IPS-18a (cell line): ENCODE data around the gene ITPR2.
"Not testable (repeated sequence)": the region's sequence is repeated elsewhere in the genome, so short reads cannot be mapped to it uniquely, and the experiment has no call there.

Experiments
- H3K27ac ChIP-seq: one replicate; pipeline ENCODE4 v1.5.1; 2013; ENCODE audit warnings: low read length
- H3K27me3 ChIP-seq: one replicate; pipeline ENCODE4 v1.6.1; 2013; ENCODE audit warnings: mild to moderate bottlenecking, low read length; ENCODE audit not compliant: control insufficient read depth, insufficient read depth
- H3K36me3 ChIP-seq: one replicate; pipeline ENCODE4 v1.6.1; 2013; ENCODE audit warnings: low read depth, low read length; ENCODE audit not compliant: control insufficient read depth
- H3K4me1 ChIP-seq: one replicate; pipeline ENCODE4 v1.6.1; 2013; ENCODE audit warnings: low read depth, low read length; ENCODE audit not compliant: control insufficient read depth
- H3K4me3 ChIP-seq: one replicate; pipeline ENCODE4 v1.5.1; 2013; ENCODE audit warnings: low read length
- H3K9ac ChIP-seq: one replicate; pipeline ENCODE4 v1.6.1; 2013; ENCODE audit warnings: mild to moderate bottlenecking, low read length, moderate library complexity
- H3K9me3 ChIP-seq: one replicate; pipeline ENCODE4 v1.6.1; 2013; ENCODE audit warnings: low read depth, low read length; ENCODE audit not compliant: control insufficient read depth

Gene ITPR2

GRCh38 chr12:26867080-26867479, 34.1 kb upstream of the ITPR2 start:
- Histone ChIP-seq H3K4me1 (no peaks in the 10 kb centered on the region), H3K36me3 (no peaks in the 10 kb centered on the region), H3K9ac (no peak overlapping the region), H3K9me3 (no peaks in the 10 kb centered on the region), H3K27ac (no peak overlapping the region), H3K27me3 (no peaks in the 10 kb centered on the region), H3K4me3 (no peak overlapping the region)

GRCh38 chr12:26863515-26863914, 30.5 kb upstream of the ITPR2 start:
- no peak overlapping the region for H3K4me3 ChIP-seq
- no peak overlapping the region for H3K27ac ChIP-seq
- no peaks in the 10 kb centered on the region for H3K27me3 ChIP-seq
- H3K9me3 ChIP-seq, result no peaks in the 10 kb centered on the region
- no peaks in the 10 kb centered on the region for H3K4me1 ChIP-seq
- no peaks in the 10 kb centered on the region for H3K36me3 ChIP-seq
- H3K9ac ChIP-seq, result no peak overlapping the region

- H3K4me1 ChIP-seq, H3K4me3 ChIP-seq, H3K9ac ChIP-seq, H3K9me3 ChIP-seq, H3K27ac ChIP-seq, H3K27me3 ChIP-seq, H3K36me3 ChIP-seq: not testable (repeated sequence)
These were observed 29.8 kb upstream of the ITPR2 start for GRCh38 chr12:26862787-26863186.

- Histone ChIP-seq H3K4me1 (peaks cover 7% of the 10 kb centered on the region), H3K27ac (no peak overlapping the region), H3K9ac (no peak overlapping the region), H3K27me3 (no peaks in the 10 kb centered on the region), H3K9me3 (no peaks in the 10 kb centered on the region), H3K4me3 (no peak overlapping the region), H3K36me3 (no peaks in the 10 kb centered on the region)
These were observed 28.7 kb upstream of the ITPR2 start for GRCh38 chr12:26861690-26862089.

- Histone ChIP-seq H3K36me3 (no peaks in the 10 kb centered on the region), H3K9ac (no peak overlapping the region), H3K27me3 (no peaks in the 10 kb centered on the region), H3K9me3 (no peaks in the 10 kb centered on the region), H3K4me1 (peaks cover 7% of the 10 kb centered on the region), H3K27ac (no peak overlapping the region), H3K4me3 (no peak overlapping the region)
These were observed 24.6 kb upstream of the ITPR2 start for GRCh38 chr12:26857465-26858176.

GRCh38 chr12:26855337-26855736, 22.3 kb upstream of the ITPR2 start:
- H3K4me1 ChIP-seq, result peaks cover 7% of the 10 kb centered on the region
- no peaks in the 10 kb centered on the region for H3K27me3 ChIP-seq
- no peak overlapping the region for H3K4me3 ChIP-seq
- H3K9ac ChIP-seq, result no peak overlapping the region
- H3K27ac ChIP-seq, result no peak overlapping the region
- no peaks in the 10 kb centered on the region for H3K9me3 ChIP-seq
- H3K36me3 ChIP-seq, result no peaks in the 10 kb centered on the region

GRCh38 chr12:26854031-26854390, 21.0 kb upstream of the ITPR2 start:
- Histone ChIP-seq H3K27me3 (no peaks in the 10 kb centered on the region), H3K36me3 (no peaks in the 10 kb centered on the region), H3K4me1 (peaks cover 7% of the 10 kb centered on the region), H3K27ac (no peak overlapping the region), H3K9me3 (no peaks in the 10 kb centered on the region), H3K9ac (no peak overlapping the region), H3K4me3 (no peak overlapping the region)

- H3K27me3 ChIP-seq, result no peaks in the 10 kb centered on the region
- H3K4me1 ChIP-seq, result peaks cover 7% of the 10 kb centered on the region
- no peaks in the 10 kb centered on the region for H3K36me3 ChIP-seq
- H3K27ac ChIP-seq, result no peak overlapping the region
- no peak overlapping the region for H3K9ac ChIP-seq
- no peaks in the 10 kb centered on the region for H3K9me3 ChIP-seq
- H3K4me3 ChIP-seq, result no peak overlapping the region
These were observed 20.5 kb upstream of the ITPR2 start for GRCh38 chr12:26853303-26854030.

GRCh38 chr12:26851031-26851809, 18.2 kb upstream of the ITPR2 start:
- no peak overlapping the region for H3K9ac ChIP-seq
- H3K27me3 ChIP-seq, result no peaks in the 10 kb centered on the region
- no peaks in the 10 kb centered on the region for H3K9me3 ChIP-seq
- H3K27ac ChIP-seq, result no peak overlapping the region
- no peaks in the 10 kb centered on the region for H3K4me1 ChIP-seq
- H3K36me3 ChIP-seq, result no peaks in the 10 kb centered on the region
- no peak overlapping the region for H3K4me3 ChIP-seq

GRCh38 chr12:26848156-26848825, 15.3 kb upstream of the ITPR2 start:
- no peaks in the 10 kb centered on the region for H3K4me1 ChIP-seq
- H3K27ac ChIP-seq, result no peak overlapping the region
- H3K9me3 ChIP-seq, result no peaks in the 10 kb centered on the region
- no peaks in the 10 kb centered on the region for H3K27me3 ChIP-seq
- no peaks in the 10 kb centered on the region for H3K36me3 ChIP-seq
- H3K9ac ChIP-seq, result no peak overlapping the region
- H3K4me3 ChIP-seq, result no peak overlapping the region

GRCh38 chr12:26847431-26847830, 14.4 kb upstream of the ITPR2 start:
- no peak overlapping the region for H3K4me3 ChIP-seq
- no peaks in the 10 kb centered on the region for H3K4me1 ChIP-seq
- no peak overlapping the region for H3K27ac ChIP-seq
- no peaks in the 10 kb centered on the region for H3K9me3 ChIP-seq
- H3K36me3 ChIP-seq, result no peaks in the 10 kb centered on the region
- H3K9ac ChIP-seq, result no peak overlapping the region
- H3K27me3 ChIP-seq, result no peaks in the 10 kb centered on the region
